Measurements from ENCODE around the gene NOXRED1.

NOXRED1 gene

DNA sequence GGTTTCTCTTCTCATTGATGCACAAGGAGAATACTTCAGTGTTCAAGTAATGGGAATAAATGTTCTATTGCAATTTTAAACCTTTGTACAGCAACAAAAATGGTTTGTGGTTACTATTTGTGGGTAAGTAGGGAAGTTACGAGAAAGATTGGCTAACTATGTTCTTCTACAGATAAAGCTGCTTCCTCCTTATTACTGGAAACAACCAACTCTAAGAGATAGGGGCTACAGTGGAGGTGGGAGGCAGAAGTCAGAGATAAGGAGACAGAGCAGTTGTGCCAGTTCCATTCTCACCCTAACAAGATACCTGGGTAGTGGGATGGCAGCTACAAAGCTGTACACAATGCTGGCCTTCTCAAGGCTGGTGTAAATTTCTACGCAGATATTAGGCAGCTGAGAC is 16.2 kb downstream of the NOXRED1 start:
- DNase-seq (ENCODE audit: low spot score), result no peak

DNA sequence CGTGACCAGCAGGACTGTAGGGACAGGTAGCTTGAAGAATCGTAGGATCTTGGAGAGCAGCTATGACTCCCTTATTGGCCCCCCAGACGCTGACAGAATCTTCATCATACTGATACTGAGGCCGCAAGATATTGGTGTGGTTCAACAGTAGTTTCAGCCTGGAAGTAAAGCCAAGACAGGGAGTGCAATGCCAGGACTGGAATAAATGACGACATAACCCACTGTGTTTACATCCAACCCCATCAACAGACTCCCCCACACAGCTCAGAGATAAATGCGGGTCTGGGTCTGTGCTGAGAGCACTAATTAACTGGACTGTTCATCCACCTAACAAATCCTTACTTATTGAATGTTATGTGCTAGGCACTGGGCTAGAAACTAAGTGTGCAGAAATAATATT is 16.6 kb downstream of the NOXRED1 start:
- no peak for DNase-seq (ENCODE audit: low spot score)

DNA sequence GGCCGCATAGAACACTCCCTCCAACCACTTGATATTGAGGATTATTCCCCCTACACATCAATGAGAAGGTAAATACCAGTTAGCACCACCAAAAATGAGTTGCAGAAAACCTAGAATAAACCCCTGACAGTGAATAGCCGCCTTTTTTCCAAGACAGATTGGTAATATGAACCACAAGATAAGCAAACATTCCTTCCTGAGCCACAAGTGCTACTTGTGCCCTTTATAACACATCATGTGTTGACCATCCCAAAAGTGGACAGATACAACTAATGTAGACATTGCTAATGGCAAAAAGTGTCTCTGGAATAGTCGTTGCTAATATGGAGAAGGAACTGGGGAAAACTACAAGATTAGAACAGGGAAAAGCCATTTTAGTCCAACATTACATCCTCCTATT is 17.2 kb downstream of the NOXRED1 start:
- no peak for DNase-seq (ENCODE audit: low spot score)

DNA sequence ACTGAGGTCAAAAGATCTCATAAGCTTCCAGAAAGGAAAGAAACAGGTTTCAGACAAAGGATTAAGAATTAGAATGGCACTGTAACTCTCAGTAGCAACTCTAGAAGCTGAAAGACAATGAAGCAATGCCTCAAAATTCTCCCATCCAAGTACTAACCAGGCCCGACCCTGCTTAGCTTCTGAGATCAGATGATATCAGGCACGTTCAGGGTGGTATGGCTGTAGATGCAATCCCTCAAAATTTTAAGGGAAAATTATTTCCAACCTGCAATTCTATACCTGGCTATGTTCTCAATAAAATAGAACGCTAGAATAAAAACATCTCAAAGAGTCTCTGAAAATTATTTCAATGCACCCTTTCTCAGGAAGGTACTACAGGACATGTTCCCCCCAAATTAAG is 19.6 kb downstream of the NOXRED1 start:
- no peak for DNase-seq (ENCODE audit: low spot score)

DNA sequence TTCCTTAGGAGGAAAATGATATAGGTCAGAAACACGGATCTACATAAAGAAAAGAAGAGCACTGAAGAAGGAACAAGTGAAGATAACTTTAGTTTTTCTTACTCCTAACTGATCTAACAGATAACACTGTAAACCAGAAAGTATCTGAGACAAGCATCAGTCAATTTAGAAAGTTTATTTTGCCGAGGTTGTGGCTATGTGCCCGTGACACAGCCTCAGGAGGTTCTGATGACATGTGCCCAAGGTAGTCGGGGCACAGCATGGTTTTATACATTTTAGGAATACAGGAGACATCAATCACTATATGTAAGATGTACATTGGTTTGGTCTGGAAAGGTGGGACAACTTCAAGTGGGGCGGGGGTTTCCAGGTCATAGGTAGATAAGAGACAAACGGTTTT is 23.1 kb downstream of the NOXRED1 start:
- no peak for DNase-seq (ENCODE audit: low spot score)

DNA sequence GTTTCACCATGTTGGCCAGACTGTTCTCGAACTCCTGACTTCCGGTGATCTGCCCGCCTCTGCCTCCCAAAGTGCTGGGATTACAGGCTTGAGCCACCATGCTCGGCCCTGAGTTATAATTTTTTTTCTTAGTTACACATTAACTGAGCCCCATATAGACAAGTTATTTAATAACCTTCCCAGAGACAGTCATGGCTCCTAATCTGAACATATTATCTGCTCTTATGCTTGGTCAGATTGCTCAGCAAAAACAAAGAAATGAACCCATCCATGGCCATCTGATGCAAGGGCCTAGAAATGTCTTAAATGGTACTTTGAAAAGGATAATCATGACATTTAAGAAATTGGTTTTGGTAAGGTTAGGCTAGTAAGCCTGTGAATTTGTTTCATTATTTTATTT is 33.1 kb downstream of the NOXRED1 start:
- no peak for DNase-seq (ENCODE audit: low spot score)

DNA sequence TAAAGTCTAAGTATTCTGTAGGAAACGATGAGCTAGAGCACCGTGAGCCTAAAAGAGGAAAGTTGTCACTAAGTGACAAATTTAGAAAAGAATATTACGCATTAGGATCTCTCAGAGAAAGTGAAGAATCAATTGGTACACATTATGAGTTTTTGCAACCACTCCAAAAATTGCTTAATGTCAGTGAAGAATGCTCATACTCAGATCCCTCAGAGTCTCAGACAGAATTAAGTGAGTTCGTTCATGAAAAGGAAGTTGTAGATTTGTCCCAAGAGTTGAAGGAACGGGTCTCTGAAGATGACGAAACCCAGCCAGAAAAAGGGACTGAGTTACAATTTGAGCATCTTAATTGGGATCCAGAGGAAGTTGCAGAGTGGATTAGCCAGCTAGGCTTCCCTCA is 44.6 kb downstream of the NOXRED1 start:
- no peak for DNase-seq (ENCODE audit: low spot score)

DNA sequence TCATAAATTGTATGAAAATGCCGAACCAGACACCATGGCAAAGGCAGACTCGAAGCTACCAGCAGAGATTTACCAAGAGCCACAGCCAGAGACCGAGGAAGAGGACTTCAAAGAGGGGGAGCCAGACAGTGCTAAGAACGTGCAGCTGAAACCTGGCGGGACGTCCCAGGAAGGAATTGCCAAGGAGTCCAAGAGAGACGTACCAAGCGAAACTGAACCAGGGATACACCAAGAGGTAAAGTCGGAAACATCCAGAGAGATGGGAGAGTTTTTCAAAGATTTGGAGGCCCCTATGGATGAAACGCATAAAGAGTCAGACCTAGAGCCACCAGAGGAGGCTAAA is 45.9 kb downstream of the NOXRED1 start:
- no peak for DNase-seq (ENCODE audit: low spot score)

DNA sequence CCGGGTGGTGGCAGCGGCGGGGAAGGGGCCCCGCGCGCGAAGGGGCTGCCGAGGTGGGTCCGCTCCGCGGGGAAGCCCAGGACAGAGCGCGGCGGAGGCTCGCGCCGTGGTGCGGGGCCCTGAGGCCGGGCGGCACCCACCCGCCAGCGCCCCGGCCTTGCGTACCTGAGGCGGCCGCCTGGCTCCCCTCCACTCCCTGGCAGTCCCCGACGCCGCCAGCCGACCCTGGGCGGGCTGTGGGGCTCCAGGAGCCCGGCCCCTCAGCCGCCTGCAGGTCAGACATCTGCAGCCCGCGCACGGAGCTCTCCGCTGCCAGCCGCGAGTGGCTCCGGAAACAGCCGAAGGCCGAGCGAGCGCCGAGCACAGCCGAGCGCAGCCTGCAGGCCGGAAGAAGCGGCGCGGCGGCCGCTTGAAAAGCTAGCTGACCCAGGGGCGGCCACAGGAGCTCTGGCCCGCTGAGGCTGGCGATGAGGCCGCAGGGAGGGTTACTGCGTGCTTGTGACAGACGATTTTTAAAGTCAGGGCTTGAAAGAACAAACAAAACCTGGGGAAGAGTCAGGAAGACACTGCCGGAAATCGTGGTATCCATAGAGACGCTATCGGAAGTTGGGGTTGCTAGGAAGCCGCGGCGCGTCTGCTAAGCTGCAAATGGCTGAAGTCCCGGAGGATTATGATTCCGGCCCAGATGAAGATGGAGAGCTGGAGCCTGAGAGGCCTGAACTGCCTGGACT is 46.4 kb downstream of the NOXRED1 start, which contains the start of the genes SAMD15 and TMED8:
Gene SAMD15, plus strand, starts transcription at position 609 of the 731 bp plus-strand sequence. Its CDS starts 40 bp downstream, at position 649.
Gene TMED8, minus strand, starts transcription at position 324 of the 731 bp plus-strand sequence. Its CDS starts 41 bp downstream, at position 283.
- DNase-seq (ENCODE audit: low spot score), result peak; percentile 76

DNA sequence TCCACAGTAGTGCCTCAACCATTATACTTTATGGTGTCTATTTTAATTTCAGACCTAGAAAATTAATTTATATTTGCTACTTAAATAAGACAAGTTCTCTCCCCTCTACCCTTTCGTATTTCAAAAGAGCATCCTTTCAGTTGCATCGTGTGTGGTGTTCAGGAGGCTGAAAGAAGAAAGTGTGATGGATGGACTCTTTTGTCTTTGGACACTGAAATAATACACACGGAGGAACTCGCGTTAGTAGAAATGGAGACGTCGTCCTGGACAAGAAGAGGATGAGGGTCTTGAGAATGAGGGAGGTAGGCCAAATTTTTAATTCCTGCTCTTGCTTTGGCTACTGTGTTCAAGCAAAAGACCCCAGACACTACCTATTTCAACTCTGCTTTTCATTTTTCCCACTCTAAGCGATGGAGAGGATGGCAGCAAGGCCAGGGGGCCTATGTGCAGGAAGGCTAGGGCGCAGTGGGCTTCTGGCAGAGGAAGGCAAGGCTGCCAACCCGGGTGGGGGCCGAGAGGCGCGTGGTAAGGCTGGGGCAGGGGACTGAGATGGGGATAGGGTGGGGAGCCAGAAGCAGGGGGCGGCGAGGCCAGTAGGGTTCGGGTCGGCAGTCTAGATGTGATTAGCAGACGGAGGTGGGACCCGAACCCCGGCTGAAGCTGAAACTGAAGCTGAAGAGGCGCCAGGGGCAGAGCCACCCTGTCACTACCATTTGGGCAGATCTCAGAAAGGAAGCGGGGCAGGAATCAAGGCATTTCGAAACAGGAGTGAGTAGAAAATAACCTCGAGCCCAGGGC is 47.2 kb downstream of the NOXRED1 start:
- DNase-seq (ENCODE audit: low spot score), result peak; percentile 32

DNA sequence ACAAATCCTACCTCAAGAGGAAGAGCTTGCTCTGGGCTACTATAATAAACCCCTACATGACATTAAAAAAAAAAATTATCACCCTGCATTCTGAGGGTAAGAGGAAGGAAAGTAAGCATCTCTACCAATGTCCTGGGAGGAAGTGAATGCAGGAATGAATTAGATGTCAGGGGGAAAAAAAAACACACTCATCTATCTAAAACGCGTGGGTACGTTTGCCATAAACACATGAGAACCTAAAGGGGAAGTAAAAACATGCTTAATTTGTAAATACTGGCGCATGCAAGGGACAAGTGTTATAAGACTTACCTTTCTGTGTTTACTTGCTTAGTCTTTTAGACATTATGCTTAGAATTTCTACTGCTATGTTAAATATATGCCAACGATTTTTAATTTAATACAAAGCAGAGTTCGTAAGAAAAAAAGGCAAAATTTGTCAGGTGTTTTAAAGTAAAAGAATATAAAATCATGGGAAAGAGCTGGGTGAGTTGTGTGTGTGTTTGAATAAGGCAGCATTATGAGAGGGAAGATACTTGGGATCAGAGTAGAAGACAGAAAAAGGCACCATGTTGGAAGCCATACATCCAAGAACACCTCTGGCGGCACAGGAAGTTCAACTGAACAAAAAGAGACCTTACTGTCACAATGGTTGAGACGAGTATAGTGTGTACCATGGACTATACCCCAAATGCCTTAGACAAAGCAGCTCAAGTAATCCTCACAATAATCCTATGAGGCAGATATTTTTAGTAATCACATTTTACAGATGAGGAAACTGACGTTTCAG is 48.0 kb downstream of the NOXRED1 start:
- DNase-seq (ENCODE audit: low spot score), result no peak

DNA sequence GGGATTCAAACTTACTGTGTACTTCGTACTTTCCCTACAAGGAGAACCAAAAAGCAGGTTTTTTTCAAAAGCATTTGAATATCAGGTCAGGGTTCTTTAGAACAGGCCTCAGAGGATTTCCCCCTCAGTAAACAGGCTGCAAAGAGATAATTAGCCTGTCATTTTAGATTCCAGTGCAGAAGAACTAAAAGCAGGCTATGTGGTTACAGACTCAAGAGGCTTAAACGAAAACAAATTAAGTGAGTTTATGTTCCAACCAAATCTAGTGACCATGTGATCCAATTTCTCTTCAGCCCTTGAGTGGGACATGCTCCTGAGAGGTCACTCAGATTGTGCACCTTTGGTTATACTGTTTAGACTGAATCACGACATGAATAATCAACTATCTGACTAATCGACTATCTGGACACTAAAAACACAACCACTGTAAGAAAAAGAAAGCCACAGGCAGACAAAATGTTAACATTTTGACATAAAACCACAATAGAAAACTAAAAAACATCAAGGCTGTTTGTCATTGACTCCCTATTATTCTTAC is 51.0 kb downstream of the NOXRED1 start:
- no peak for DNase-seq (ENCODE audit: low spot score)

DNA sequence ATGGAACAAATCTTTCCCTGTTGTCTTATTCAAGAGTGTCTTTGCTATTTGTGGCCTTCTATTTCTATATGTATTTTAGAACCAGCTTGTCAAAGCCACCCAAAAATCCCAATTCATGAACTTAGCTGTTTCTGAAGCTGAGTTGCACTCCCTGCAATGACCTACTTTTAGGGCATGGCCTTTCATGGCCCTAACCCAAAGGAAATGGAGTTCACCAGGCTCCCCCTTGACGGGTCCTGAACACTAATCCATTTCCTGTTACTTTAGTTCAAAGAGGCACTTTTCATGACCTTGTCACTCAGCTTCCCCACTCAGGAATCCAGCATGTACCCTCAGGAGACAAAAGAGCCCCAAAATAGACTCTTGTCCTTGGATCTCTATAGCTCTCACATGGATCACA is 54.0 kb downstream of the NOXRED1 start:
- DNase-seq (ENCODE audit: low spot score), result no peak

DNA sequence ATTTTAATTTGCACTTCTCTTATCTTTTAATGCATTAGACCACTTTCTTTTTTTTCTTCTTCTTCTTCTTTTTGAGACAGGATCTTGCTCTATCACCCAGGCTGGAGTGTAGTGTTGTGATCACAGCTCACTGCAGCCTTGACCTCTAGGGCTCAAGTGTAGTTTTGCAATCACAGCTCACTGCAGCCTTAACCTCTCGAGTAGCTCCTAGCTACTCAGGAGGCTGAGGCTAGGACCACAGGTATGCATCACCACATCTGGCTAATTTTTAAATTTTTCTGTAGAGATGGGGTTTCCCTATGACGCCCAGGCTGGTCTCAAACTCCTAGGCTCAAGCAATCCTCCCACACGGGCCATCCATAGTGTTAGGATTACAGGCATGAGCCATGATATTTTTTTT is 59.2 kb downstream of the NOXRED1 start:
- DNase-seq (ENCODE audit: low spot score), result no peak

DNA sequence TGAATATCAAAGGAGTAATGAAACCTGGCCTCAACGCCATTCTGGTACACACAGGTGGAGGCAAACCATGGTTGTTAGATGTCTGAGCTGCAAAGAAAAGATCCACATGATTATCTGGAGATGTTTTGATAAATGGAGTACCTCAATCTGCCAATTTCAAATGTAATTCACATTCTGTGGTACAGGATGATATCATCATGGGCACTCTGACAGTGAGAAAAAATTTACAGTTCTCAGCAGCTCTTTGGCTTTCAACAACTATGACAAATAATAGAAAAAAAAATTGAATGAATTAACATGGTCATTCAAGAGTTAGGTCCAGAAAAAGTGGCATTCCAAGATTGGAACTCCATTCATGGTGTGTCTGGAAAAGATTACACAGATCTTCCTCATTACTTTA is 63.7 kb downstream of the NOXRED1 start:
- DNase-seq (ENCODE audit: low spot score), result no peak

DNA sequence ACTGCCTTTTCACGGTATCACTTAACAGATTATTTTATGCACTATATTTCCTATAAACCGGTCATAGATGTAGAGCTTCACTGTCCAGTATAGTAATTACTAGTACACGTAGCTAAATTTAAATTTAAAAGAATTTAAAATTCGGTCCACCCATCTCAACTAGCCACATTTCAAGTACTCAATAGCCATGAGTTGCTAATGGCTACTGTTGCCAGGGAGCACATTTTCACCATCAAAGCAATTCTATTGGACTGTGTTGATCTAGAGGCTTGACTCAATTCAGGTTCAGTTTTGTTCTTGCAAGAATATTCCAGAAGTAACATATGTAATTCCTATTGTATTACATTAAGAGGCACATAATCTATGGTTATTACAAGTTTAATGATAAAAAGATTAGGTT is 66.4 kb downstream of the NOXRED1 start:
- no peak for DNase-seq (ENCODE audit: low spot score)

DNA sequence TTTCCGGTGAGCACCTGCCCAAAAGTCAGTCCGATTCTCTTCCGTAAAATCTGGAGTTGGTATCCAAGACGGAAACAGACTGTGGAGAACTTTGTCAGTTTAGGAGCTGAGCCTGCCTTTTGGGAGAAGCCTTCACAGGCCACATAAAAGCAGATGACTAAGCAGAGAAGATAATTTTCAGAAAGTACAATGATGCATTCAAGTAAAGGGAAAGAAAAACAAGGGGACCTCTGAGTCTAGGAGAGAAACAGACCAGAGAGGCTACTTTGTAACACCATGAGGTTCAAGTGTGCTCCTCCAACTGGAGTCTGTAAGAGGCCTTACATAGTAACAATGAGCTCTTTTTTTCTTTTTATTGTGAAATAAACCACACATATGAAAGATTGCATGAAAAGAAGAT is 67.5 kb downstream of the NOXRED1 start:
- DNase-seq (ENCODE audit: low spot score), result no peak

DNA sequence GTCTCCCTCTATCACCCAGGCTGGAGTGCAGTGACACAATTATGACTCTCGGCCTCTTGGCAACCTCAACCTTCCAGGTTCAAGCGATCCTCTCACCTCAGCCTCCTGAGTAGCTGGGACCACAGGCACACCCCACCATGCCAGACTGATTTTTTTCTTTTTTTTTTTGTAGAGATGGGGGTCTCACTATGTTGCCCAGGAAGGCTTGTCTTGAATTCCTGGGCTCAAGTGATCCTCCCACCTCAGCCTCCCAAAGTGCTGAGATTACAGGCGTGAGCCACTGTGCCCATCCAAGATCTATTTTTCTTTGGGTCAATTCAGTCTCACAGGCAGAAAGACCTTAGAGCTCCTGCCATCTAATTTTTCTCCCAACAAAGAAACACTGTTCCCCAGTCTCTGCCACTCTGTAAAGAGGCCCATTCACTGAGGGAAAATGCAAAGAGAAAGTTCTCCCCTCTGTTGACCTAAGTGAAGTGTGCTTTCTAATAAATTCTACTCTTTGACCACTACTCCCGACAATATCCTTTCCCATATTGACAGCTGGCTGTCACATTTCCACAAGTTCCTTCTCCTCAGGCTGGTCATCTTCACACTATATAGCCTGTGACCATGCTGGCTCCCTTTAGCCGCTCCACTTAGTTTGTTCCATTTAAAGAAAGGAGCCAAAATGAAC is 69.7 kb downstream of the NOXRED1 start:
- peak; percentile 32 for DNase-seq (ENCODE audit: low spot score)

DNA sequence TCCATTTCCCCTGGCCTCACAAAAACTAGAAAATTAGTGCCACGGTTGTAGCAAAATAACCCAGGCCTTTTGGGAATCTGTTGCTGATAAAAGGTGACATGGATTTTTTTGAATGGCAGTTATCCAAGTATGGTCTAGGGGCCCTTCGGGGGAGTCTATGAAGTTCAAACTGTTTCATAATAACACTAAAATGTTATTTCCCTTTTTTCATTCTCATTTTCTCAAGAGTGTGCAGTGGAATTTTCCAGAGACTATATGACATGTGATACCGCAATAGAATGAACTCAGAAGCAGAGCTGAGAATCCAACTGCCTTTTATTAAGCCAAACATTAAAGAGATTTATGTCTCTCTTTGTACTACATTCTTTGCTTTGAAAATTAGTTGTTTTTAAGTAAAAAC is 75.6 kb downstream of the NOXRED1 start:
- DNase-seq (ENCODE audit: low spot score), result no peak

DNA sequence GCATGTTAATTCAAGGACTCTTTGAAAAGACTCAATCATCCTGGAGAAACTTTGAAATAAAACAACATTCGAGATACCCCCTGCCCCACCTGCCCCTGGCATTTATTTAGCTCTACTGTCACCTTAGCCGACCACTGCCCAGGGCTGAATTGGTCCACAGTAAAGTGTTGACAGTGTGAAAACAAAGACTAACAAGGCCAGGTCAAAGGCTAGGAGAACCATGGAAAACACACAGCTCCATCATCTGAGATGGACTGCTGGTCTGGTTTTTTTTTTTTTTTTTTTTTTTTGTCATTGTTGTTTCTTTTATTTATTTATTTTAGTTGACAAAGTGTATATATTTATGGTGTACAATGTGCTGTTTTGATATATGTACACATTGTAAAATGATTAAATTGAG is 76.8 kb downstream of the NOXRED1 start:
- no peak for DNase-seq (ENCODE audit: low spot score)

DNA sequence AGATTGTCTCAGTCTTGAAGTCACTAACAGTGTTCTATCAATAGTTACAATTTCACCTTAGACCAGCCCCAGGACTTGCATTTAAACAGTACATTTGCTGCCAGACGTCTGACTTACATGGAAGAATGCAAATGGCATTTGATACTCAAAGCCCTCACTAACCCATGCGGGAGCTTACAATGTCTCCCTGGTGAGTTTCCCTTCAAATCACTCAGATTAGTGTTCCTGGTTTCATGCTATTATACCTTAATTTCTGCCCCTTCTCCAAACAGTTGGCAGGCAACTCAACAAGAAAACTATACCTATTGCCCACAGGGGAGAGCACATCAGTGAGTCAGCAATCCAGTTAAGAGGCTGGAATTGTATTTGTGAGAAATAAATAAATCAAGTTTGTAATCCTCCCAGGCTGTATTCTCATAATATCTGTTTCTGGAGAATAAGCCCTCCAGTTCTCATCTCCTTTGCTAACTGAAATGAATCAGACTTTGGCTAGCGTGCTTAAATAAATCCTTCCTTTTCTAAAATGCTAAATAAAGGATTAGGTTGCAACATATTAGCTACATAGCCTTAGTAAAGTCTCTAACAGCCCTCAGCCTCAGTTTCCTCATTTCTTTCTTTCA is 78.8 kb downstream of the NOXRED1 start:
- DNase-seq (ENCODE audit: low spot score), result no peak
